ENCODE results near the gene PDE4B.

DNA sequence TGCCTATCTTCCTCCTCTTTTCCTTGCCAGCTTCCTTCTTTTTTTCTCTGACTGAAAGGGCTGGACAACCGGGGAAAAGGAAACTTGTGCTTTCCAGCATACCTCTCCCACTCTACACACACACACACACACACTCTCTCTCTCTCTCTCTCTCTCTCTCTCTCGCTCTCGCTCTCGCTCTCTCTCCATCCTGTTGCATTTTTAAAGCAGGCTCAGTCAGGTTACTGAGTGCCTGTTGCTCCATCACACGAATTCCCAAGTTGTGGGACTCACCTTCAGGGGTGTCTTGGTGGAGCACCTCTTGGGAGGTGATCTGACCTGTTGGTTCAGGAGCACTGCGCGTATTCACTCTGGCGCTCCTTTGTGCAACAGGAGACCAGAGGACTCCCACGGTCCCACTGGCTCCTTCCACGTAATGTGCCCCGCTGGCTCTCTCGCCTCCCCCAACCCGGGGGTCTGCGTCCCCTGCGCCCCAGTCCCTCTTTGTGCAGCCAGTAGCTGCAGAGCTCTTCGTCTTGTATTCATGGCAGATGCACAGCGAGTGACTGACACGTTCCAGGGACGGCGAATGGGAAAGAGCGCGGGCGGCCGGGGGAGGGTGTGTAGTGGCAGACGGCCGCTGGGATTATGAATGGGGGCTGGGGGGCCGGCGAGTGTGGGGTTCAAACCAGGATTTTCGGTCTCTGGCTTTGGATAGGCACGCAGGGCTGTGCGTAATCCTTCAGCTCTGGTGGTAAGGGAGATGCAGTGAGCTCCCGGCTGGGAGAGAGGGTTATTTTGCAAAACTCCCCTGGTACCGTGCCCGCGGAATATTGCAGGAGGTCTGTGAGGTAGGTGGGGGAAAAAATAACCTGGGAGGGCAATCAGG is 660 bp upstream of the PDE4B start:
- TF ChIP-seq, protein P1, sequence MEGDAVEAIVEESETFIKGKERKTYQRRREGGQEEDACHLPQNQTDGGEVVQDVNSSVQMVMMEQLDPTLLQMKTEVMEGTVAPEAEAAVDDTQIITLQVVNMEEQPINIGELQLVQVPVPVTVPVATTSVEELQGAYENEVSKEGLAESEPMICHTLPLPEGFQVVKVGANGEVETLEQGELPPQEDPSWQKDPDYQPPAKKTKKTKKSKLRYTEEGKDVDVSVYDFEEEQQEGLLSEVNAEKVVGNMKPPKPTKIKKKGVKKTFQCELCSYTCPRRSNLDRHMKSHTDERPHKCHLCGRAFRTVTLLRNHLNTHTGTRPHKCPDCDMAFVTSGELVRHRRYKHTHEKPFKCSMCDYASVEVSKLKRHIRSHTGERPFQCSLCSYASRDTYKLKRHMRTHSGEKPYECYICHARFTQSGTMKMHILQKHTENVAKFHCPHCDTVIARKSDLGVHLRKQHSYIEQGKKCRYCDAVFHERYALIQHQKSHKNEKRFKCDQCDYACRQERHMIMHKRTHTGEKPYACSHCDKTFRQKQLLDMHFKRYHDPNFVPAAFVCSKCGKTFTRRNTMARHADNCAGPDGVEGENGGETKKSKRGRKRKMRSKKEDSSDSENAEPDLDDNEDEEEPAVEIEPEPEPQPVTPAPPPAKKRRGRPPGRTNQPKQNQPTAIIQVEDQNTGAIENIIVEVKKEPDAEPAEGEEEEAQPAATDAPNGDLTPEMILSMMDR (IDR thresholded peaks at IDR 0.05) = no peak
- TF ChIP-seq EZH2 (IDR thresholded peaks at IDR 0.05) = peak; percentile 9
- TF ChIP-seq EZH2phosphoT487 (IDR thresholded peaks at IDR 0.05) = no peak
